ENCODE data around the gene PIMREG. TPM values are rescaled to one million over a fixed set of nuclear protein-coding genes. Genes with fewer than 3 reads are reported as not detected.

Gene PIMREG
- polyA plus RNA-seq, 2 of the 4 experiments (the other 2 are of a cell fraction), result 26.3 to 28.9 TPM

GRCh38 chr17:6468051-6468790 lies 24.0 kb downstream of the PIMREG start:
- no peak for FAIRE-seq
- H3K4me3 ChIP-seq, result no peak overlapping the region
- 0 out of 3 replicates have a peak, but pooled peaks cover 5% of the 10 kb centered on the region for H3K9me3 ChIP-seq
- POLR2A ChIA-PET, result no interaction called here
- no peak overlapping the region for H3K27ac ChIP-seq
- ATAC-seq, result no peak
- 85% methylated on average over 23 of the region's 23 CpGs for WGBS (ENCODE audit: missing lambda C conversion rate)
- TF ChIP-seq ESRRA (IDR thresholded peaks at IDR 0.05; ENCODE audit: borderline replicate concordance, low read length), result no peak
- no peak for TF ChIP-seq CHD2 (IDR thresholded peaks at IDR 0.05; ENCODE audit: low read length, partially characterized antibody)
- TF ChIP-seq TFCP2L1 (CRISPR knock-in tag; IDR thresholded peaks at IDR 0.05), result no peak
- TF ChIP-seq ELK1 (IDR thresholded peaks at IDR 0.05; ENCODE audit: low read depth, low read length), result no peak
- TF ChIP-seq REST (IDR thresholded peaks at IDR 0.05), result no peak
- TF ChIP-seq NR3C1 (IDR thresholded peaks at IDR 0.05), result no peak
- TF ChIP-seq SMC3 (IDR thresholded peaks at IDR 0.05), result no peak
- TF ChIP-seq POLR2AphosphoS2 (conservative IDR thresholded peaks at IDR 0.05; ENCODE audit: low read length), result no peak
- TF ChIP-seq HOXB13 (CRISPR knock-in tag; IDR thresholded peaks at IDR 0.05; ENCODE audit: low read depth), result no peak
- DNase-seq (ENCODE audit: low read depth in 1 of 2, low spot score in 1 of 2), result no peak
- H3K4me2 ChIP-seq, result no peak overlapping the region
- CTCF ChIA-PET, result interaction anchor here (0.5 to 1.7 kb wide), 7 partner anchors 14 to 553 kb away, joined by 3 to 5 read pairs (median 3); no protein-coding TSS in a partner anchor
- H3K4me1 ChIP-seq, result peaks cover 24% of the 10 kb centered on the region

- 91% methylated on average over 24 of the region's 24 CpGs for WGBS (ENCODE audit: missing lambda C conversion rate)
- CTCF ChIA-PET, result interaction anchor here (0.7 to 6.9 kb wide), 16 partner anchors 9 to 383 kb away, joined by 3 to 105 read pairs (median 38); no protein-coding TSS in a partner anchor
- Histone ChIP-seq H3K27ac (no peak overlapping the region), H3K4me1 (peaks cover 24% of the 10 kb centered on the region), H3K4me3 (no peak overlapping the region), H3K9me3 (0 out of 3 replicates have a peak, but pooled peaks cover 5% of the 10 kb centered on the region), H3K4me2 (no peak overlapping the region)
- TF ChIP-seq POLR2AphosphoS2 (conservative IDR thresholded peaks at IDR 0.05; ENCODE audit: low read length) (no peak), BCL3 (IDR thresholded peaks at IDR 0.05) (no peak), HDAC2 (IDR thresholded peaks at IDR 0.05) (no peak)
- FAIRE-seq (no peak), ATAC-seq (no peak), DNase-seq (ENCODE audit: low read depth in 1 of 2, low spot score in 1 of 2) (no peak)
- POLR2A ChIA-PET, result interaction anchor here (0.6 kb wide), 1 partner anchor 165 kb away, joined by 3 read pairs; no protein-coding TSS in a partner anchor
Observed at GRCh38 chr17:6470146-6470718, 26.0 kb downstream of the PIMREG start.

- no peak overlapping the region for H3K4me3 ChIP-seq
- peak overlapping the region; percentile 40 for H3K4me2 ChIP-seq
- ATAC-seq (0 out of 6 replicates have a peak, but pooled peaks of 1 of the 2 experiments have one; percentile 5), FAIRE-seq (no peak), DNase-seq (ENCODE audit: low read depth in 1 of 2, low spot score in 1 of 2) (no peak)
- CTCF ChIA-PET, result interaction anchor here (0.7 to 6.9 kb wide), 27 partner anchors 9 to 551 kb away, joined by 3 to 105 read pairs (median 13); partner anchors contain the start of genes C17orf100 and MED31
- no peak for TF ChIP-seq JUNB (IDR thresholded peaks at IDR 0.05)
- TF ChIP-seq ESRRA (IDR thresholded peaks at IDR 0.05; ENCODE audit: borderline replicate concordance, low read length), result peak; percentile 95
- H3K9me3 ChIP-seq, result 0 out of 3 replicates have a peak, but pooled peaks cover 5% of the 10 kb centered on the region
- H3K27ac ChIP-seq, result peak overlapping the region in 1 of 2 experiments; percentile 76; a peak in 3 of 6 replicates
- POLR2A ChIA-PET, result interaction anchor here (0.6 kb wide), 2 partner anchors 137 to 164 kb away, joined by 3 read pairs; no protein-coding TSS in a partner anchor
- H3K4me1 ChIP-seq, result peaks cover 24% of the 10 kb centered on the region
- WGBS (ENCODE audit: missing lambda C conversion rate), result 78% methylated on average over 17 of the region's 17 CpGs
Observed at GRCh38 chr17:6470751-6471521, 26.7 kb downstream of the PIMREG start.

Measured in A549 (cell line).